Thyroid gland (tissue), 4 donors: ENCODE measurements around the gene DPP10. TPM values are rescaled to one million over a fixed set of nuclear protein-coding genes. Genes with fewer than 3 reads are reported as not detected.

Experiments
- DNase-seq, 2 donors: peaks; one replicate each; pipeline ENCODE4 v3.0.0-alpha.2; 2019
- H3K27ac ChIP-seq, 3 donors: fragments of 200-600 bp; sonication (generic); 1 replicate in 2 of 3; 2 replicates in 1 of 3; pipeline ENCODE4 v1.5.1; 2016 to 2019; ENCODE audit warnings: mild to moderate bottlenecking in 1 of 3, moderate library complexity in 1 of 3
- H3K27me3 ChIP-seq: fragments of 200-600 bp; sonication (generic); one replicate; pipeline ENCODE4 v1.5.1; 2019
- H3K36me3 ChIP-seq, 2 donors: fragments of 200-600 bp; sonication (generic); one replicate each; pipeline ENCODE4 v1.5.1; 2016 to 2019
- H3K4me1 ChIP-seq, 2 donors: fragments of 200-600 bp; sonication (generic); one replicate each; pipeline ENCODE4 v1.5.1; 2017 to 2019
- H3K4me3 ChIP-seq, 3 donors: fragments of 200-600 bp; sonication (generic); replicated peaks in 1 of 3; 1 replicate in 2 of 3; 2 replicates in 1 of 3; pipeline ENCODE4 v1.5.1; 2016; ENCODE audit warnings: mild to moderate bottlenecking in 1 of 3
- H3K9me3 ChIP-seq: fragments of 200-600 bp; sonication (generic); one replicate; pipeline ENCODE4 v1.5.1; 2017
- CTCF ChIP-seq, 6 experiments: fragments of 200-600 bp in 3 of 6; fragments of 450-650 bp in 3 of 6; sonication (generic) in 3 of 6; IDR thresholded peaks; one replicate each; pipeline ENCODE4 v1.5.1; 2016 to 2019; ENCODE audit warnings: antibody characterized with exemption in 6 of 6, mild to moderate bottlenecking in 2 of 6, inconsistent platforms in 1 of 6, moderate library complexity in 1 of 6
- POLR2A ChIP-seq, 2 donors: fragments of 450-650 bp; IDR thresholded peaks; one replicate each; pipeline ENCODE4 v1.6.1; 2017; ENCODE audit warnings: antibody characterized with exemption in 2 of 2, mild to moderate bottlenecking in 2 of 2, moderate library complexity in 1 of 2
- WGBS, 2 donors: methylation state at CpG; one replicate each; pipeline ENCODE4 v1.1.5; 2017; 5-methylcytosine and 5-hydroxymethylcytosine counted together
- intact Hi-C: fragments of 100-400 bp; cut with DNase I; formaldehyde crosslinking; loops from one replicate; pipeline ENCODE4 v1.15.1; 2023
- total RNA-seq, 4 donors: library from RNA; depleted of rRNA; stranded (reverse); fragments of >200 nt; gene quantifications; one replicate each; pipeline ENCODE4 v1.2.3, GENCODE V29; 2016

DPP10 gene
- total RNA-seq, 4 donors from 2014 or later: 0.63 to 1.3 TPM; not detected in 2

GRCh38 chr2:114789989-114790388, 347.5 kb downstream of the DPP10 start:
- 84 to 93% methylated on average over 1 of the region's 1 CpG for WGBS, 2 donors
- no peaks in the 10 kb centered on the region for H3K36me3 ChIP-seq
- no peaks in the 10 kb centered on the region for H3K27me3 ChIP-seq
- intact Hi-C loops: no loop called here
- H3K4me3 ChIP-seq: no peak overlapping the region
- TF ChIP-seq CTCF (IDR thresholded peaks at IDR 0.05) (no peak), POLR2A (IDR thresholded peaks at IDR 0.05) (no peak)
- no peak overlapping the region for H3K27ac ChIP-seq
- no peaks in the 10 kb centered on the region for H3K9me3 ChIP-seq
- H3K4me1 ChIP-seq: no peaks in the 10 kb centered on the region
- no peak for DNase-seq

- H3K27me3 ChIP-seq: no peaks in the 10 kb centered on the region
- H3K36me3 ChIP-seq: no peaks in the 10 kb centered on the region
- WGBS, 2 donors: 89 to 90% methylated on average over 4 of the region's 4 CpGs
- TF ChIP-seq POLR2A (IDR thresholded peaks at IDR 0.05): no peak
- TF ChIP-seq CTCF (IDR thresholded peaks at IDR 0.05): no peak
- no peak for DNase-seq
- intact Hi-C loops: no loop called here
- no peak overlapping the region for H3K4me3 ChIP-seq
- H3K4me1 ChIP-seq: no peaks in the 10 kb centered on the region
- no peaks in the 10 kb centered on the region for H3K9me3 ChIP-seq
- no peak overlapping the region for H3K27ac ChIP-seq
Measured at GRCh38 chr2:114797540-114797939, 355.1 kb downstream of the DPP10 start.

GRCh38 chr2:114797942-114798341, 355.5 kb downstream of the DPP10 start:
- 73% methylated on average over 2 of the region's 2 CpGs for WGBS, 2 donors
- intact Hi-C loops: no loop called here
- H3K27ac ChIP-seq: no peak overlapping the region
- H3K9me3 ChIP-seq: no peaks in the 10 kb centered on the region
- H3K4me1 ChIP-seq: no peaks in the 10 kb centered on the region
- no peaks in the 10 kb centered on the region for H3K36me3 ChIP-seq
- TF ChIP-seq CTCF (IDR thresholded peaks at IDR 0.05) (no peak), POLR2A (IDR thresholded peaks at IDR 0.05) (no peak)
- H3K27me3 ChIP-seq: no peaks in the 10 kb centered on the region
- H3K4me3 ChIP-seq: no peak overlapping the region
- DNase-seq: no peak

GRCh38 chr2:114800371-114800770, 357.9 kb downstream of the DPP10 start:
- H3K27me3 ChIP-seq: no peaks in the 10 kb centered on the region
- no peaks in the 10 kb centered on the region for H3K4me1 ChIP-seq
- TF ChIP-seq CTCF (IDR thresholded peaks at IDR 0.05): no peak
- no peak for TF ChIP-seq POLR2A (IDR thresholded peaks at IDR 0.05)
- 80 to 91% methylated on average over 2 of the region's 2 CpGs for WGBS, 2 donors
- no peak overlapping the region for H3K4me3 ChIP-seq
- intact Hi-C loops: no loop called here
- no peak for DNase-seq
- H3K27ac ChIP-seq: no peak overlapping the region
- no peaks in the 10 kb centered on the region for H3K36me3 ChIP-seq
- no peaks in the 10 kb centered on the region for H3K9me3 ChIP-seq

- H3K4me3 ChIP-seq: no peak overlapping the region
- no peaks in the 10 kb centered on the region for H3K36me3 ChIP-seq
- DNase-seq: peak; percentile 50 to 75
- no peaks in the 10 kb centered on the region for H3K4me1 ChIP-seq
- 21 to 32% methylated on average over 3 of the region's 3 CpGs for WGBS, 2 donors
- H3K9me3 ChIP-seq: no peaks in the 10 kb centered on the region
- TF ChIP-seq POLR2A (IDR thresholded peaks at IDR 0.05) (no peak), CTCF (IDR thresholded peaks at IDR 0.05) (no peak)
- no peak overlapping the region for H3K27ac ChIP-seq
- intact Hi-C loops: no loop called here
- no peaks in the 10 kb centered on the region for H3K27me3 ChIP-seq
Measured at GRCh38 chr2:114805195-114805594, 362.8 kb downstream of the DPP10 start.
